HG03159 (cell line): ENCODE results near the gene SMYD5.
"Not testable (repeated sequence)": the region's sequence is repeated elsewhere in the genome, so short reads cannot be mapped to it uniquely, and the experiment has no call there.

Experiments used
- ATAC-seq: cut with Tn5 transposase; IDR thresholded peaks from one replicate; pipeline ENCODE4 v1.9.1; 2021; ENCODE audit warnings: mild to moderate bottlenecking, moderate library complexity; ENCODE audit not compliant: unreplicated experiment

The SMYD5 gene

DNA sequence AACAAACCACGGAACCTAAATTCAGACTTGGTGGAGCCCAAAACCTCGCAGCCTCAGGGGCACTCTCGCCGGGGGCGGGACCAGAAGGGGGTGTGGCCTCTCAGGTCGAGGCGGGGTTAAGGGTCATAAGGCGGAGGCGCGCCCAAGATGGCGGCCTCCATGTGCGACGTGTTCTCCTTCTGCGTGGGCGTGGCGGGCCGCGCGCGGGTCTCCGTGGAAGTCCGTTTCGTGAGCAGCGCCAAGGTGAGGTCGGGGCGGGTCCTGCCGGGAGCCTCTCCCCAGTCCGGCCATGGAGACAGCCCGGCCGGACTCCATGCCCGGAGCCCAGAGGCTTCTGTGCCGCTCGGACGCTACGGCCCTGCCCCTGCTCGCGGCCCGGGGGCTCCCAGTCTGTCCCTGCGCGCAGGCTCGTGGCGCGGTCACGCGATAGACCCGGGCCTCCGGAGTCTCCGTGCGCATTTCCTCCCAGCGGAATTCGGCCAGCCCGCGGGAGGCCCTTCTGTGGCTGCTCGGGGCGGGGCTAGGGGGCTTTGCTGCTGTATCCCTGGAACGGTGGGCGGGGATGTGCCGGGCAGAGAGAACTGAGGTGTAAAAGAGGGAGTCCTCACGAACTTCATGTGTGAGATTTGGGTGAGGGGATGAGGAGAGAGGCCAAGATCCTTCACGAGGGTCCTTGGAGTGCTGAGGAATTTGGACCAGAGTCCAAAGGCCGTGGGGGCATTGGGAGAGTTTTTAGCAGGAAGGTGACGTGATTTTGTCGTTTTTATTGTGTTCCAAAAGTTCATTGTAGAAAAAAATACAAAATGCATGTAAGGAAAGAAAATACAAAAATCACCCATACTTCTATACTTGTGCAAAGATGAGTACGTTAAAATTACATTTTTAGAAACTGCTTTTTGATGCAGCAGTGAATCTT lies at the start of gene SMYD5:
TSS of gene SMYD5 (plus strand) at position 126 of the 916 bp plus-strand sequence. CDS start at position 148, 22 bp downstream.
- peak; percentile 86 for ATAC-seq

DNA sequence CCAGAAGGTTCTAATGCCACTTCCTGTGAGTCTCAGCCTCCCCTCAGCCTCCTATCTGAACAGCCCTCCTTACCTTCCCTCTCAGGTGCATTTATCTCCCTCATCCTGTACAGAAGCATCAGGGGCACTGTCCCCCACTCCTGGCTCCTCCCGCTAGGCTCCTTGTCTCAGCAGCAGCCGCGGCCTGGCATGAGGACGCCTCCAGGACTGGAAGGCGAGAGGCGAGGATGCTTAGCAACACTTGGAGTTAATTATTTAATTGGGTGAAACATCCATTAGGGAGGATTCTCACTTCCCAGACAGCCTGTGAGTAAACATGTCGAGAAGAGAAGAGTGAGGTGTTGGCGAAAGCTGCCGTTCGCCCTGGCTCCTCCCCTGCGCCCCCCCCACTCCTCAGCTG lies 48.1 kb upstream of the SMYD5 start:
- ATAC-seq, result not testable (repeated sequence)

GRCh38 chr2:73166813-73167212 lies 47.2 kb upstream of the SMYD5 start:
- ATAC-seq, result not testable (repeated sequence)

- not testable (repeated sequence) for ATAC-seq
Measured at GRCh38 chr2:73168348-73168747, 45.7 kb upstream of the SMYD5 start.

- ATAC-seq, result not testable (repeated sequence)
Measured at GRCh38 chr2:73170341-73170740, 43.7 kb upstream of the SMYD5 start.

GRCh38 chr2:73172963-73173362 lies 41.1 kb upstream of the SMYD5 start:
- no peak for ATAC-seq

- ATAC-seq, result no peak
Measured at GRCh38 chr2:73173781-73174180, 40.3 kb upstream of the SMYD5 start.

DNA sequence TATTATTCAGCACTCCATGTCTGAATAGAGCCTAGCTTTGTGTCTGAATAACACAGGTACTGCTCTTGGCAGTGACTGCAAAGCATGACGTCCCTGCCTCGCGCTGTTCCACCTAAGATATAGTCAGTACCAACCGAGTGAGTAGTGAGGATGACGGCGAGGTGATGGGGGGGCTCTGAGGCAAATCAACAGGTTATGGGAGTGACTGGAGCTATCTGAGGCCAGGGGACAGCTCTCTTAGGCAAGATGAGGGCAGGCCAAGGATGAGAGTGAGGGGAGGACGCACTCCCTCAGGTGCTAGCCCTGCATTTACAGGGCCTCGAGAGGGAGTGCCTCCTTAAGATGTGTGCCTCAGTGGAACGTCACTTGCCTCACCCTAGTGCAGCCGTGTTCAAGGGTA lies 39.8 kb upstream of the SMYD5 start:
- no peak for ATAC-seq

GRCh38 chr2:73174941-73175662 lies 38.9 kb upstream of the SMYD5 start:
- ATAC-seq, result no peak

DNA sequence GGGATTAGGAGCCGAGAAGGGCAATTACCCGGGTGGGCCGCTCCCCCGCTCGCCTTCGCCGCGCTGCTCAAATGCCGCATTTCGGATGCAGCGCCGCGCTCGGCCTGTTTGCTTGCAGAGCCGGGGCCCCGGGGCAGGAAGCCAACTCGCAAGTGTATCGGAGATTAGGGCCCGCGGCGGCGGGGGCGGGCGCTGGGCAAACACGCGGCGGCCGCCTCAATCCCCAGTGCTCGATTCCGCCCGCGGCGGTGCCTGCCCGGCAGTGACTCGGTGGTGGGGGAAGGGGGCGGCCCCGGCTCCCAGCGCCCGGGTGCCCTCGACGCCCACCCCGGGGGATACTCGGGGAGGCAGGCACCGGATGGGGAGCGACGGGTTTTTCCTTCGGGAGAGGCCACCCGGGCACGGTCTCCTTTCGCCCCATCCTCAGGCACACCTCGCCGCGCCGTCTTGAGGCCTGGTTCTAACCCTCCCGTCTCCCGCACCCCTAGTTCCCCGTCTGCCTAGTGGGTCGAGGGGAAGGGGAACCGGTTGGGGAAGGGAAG lies 38.3 kb upstream of the SMYD5 start:
- ATAC-seq, result peak; percentile 43

GRCh38 chr2:73176205-73176880 lies 37.7 kb upstream of the SMYD5 start:
- ATAC-seq, result no peak

DNA sequence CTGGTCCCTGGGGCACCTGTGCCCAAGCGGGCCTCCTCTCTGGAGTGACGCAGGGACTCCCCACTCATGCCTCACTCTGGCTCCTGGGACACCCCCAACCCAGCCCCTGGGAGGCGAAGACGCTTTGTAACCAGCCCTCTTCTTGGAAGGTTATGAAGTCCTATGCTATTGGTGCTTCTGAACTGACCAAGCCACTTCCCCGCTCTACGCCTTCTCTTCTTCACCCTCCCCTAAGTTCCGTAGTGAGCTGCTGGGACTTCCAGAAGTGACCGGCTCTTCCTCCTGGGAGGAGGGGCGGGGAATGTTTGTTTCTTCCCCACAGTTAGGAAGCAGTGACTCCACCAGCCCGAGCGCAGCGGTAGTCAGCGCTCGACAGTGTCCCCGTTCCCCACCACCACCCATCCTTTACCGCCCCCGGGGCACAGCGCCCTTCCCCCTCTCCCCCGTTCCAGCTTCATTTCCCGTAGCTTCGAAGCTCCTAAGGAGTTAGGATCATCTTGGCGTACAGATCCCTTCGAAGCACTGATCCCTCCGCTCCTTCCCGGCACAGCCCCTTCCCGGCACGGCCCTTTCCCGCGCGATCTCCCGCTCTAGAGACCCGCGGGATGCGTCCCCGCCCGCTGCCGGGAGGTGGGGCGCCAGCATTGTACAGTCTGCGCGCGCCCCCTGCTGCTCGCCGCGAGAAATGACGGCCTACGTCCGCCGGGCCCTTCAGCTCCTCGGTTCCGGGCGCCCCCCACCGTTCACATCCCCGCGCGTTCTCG lies 37.0 kb upstream of the SMYD5 start:
- peak; percentile 83 for ATAC-seq

GRCh38 chr2:73177645-73178255 lies 36.3 kb upstream of the SMYD5 start:
- no peak for ATAC-seq

DNA sequence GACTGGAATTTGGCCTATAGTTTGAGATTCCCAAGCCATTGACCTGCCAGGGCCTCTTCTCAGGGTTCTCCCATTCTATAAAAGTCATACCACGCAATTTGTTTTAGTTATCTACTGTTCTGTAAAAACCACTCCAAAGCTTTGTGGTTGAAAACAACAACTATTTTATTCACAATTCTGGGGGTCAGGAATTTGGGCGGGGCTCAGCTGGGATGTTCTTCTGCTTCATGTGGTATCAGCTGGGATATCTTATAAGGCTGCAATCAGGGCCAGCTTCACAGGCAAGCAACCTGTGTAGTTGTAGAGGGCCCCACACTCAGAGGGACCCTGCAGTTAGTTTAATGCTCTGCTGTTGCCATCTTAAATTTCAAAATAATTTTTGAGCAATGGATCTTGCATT lies 28.1 kb upstream of the SMYD5 start:
- no peak for ATAC-seq

DNA sequence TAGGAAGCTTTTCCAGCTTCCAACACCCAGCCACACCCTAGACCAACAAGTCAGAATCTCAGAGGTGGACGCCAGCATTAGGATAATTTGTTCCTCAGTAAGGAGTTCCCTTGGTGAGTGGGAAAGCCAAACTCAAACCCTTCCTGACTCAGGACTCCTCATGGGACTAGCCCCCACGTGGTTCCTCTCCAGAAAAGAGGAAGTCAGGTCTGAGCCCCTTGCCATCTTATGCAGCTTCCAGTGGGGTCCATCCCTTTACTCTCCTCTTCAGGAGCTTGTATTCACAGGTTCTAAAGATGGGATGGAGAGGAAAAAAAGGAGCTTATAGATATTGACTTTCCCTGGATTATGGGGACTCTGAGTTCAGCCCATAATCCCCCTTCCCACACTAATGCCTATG lies 26.5 kb upstream of the SMYD5 start:
- no peak for ATAC-seq

- no peak for ATAC-seq
Measured at GRCh38 chr2:73197579-73197978, 16.5 kb upstream of the SMYD5 start.

DNA sequence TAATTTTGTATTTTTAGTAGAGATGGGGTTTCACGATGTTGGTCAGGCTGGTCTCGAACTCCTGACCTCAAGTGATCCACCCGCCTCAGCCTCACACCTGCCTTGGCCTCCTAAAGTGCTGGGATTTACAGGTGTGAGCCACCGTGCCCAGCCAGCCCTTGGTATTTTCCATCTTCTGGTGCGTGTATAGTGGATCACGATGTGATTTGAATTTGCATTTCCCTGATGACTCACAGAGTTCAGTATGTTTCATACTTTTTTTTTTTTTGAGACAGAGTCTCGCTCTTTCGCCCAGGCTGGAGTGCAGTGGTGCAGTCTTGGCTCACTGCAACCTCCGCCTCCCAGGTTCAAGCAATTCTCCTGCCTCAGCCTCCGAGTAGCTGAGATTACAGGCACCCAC lies 13.8 kb upstream of the SMYD5 start:
- not testable (repeated sequence) for ATAC-seq

DNA sequence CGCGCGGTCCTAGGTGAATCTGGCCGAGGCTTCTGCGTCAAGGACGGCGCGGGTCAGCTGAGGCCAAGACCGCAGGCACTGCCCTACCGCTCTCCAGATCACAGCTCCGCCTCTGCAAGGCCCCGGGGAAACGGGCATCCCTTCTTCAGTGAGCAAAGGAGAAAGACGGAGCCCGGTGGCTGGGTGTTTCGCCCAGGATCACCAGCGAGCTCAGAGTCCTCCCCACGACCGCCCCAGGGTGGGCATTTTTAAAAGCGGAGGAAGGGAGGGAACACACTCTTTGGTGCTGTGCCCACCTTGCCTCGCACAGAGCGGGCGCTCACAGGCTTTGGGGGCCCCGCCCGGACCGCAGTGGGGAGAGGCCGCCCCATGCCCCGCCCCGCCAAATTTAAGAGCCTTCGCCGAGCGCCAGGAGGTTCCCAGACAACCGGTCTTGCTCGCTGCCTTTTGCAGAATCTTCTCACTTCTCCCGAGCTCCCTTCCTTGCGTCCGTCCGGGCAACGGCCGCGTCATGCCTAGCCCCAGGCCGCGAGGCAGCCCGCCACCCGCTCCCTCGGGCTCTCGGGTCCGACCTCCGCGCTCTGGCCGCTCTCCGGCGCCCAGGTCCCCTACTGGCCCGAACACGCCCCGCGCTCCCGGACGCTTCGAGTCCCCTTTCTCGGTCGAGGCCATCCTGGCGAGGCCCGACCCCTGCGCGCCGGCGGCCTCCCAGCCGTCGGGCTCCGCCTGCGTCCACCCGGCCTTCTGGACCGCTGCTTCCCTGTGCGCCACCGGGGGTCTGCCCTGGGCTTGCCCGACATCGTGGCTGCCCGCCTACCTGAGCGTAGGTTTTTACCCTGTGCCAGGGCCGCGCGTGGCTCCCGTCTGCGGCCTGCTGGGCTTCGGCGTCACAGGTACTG lies 11.6 kb upstream of the SMYD5 start, which contains the start of gene NOTO:
TSS of gene NOTO (plus strand) at position 419 of the 899 bp plus-strand sequence. CDS start at position 512, 93 bp downstream.
- no peak for ATAC-seq
